ENCODE results near the gene PA2G4. TPM values are rescaled to one million over a fixed set of nuclear protein-coding genes. Genes with fewer than 3 reads are reported as not detected.
A peak's percentile ranks its signal among the peaks of the same experiment; 100 is the strongest.

Gene PA2G4
- total and polyA plus RNA-seq, 2 of the 4 experiments (the other 2 are of a cell fraction): 158 to 198 TPM

GRCh38 chr12:56119361-56119796 is 15.0 kb downstream of the PA2G4 start (continued):
- TF ChIP-seq MXI1 (IDR thresholded peaks at IDR 0.05; ENCODE audit: borderline replicate concordance, low read depth, low read length): peak; percentile 93
- TF ChIP-seq MAZ (IDR thresholded peaks at IDR 0.05; ENCODE audit: borderline replicate concordance, low read depth, low read length): peak; percentile 79; the same call in 1 of the 2 replicates

- POLR2A ChIA-PET (ENCODE audit: unreplicated experiment): interaction anchor here (0.6 to 1.1 kb wide), 3 partner anchors 8 to 69 kb away, joined by 3 to 6 read pairs (median 3); partner anchors contain the start of genes ESYT1 and SMARCC2
- Histone ChIP-seq H3K14ac (replicated peaks; ENCODE audit: low read depth, low read length) (no peak overlapping the region), H3K9me3 (ENCODE audit: control insufficient read depth, insufficient read depth, low read length) (no peaks in the 10 kb centered on the region), H4K91ac (ENCODE audit: insufficient read depth, low read depth, low read length) (no peak overlapping the region), H2BK20ac (ENCODE audit: low read depth, low read length) (no peak overlapping the region), H4K8ac (ENCODE audit: low read depth in 2 of 2, low read length in 2 of 2) (peak overlapping the region in 1 of 2 experiments; percentile 36; a peak in 1 of 4 replicates), H3K27me3 (ENCODE audit: control insufficient read depth, insufficient read depth, low read length) (no peaks in the 10 kb centered on the region), H3K4me2 (ENCODE audit: low read depth, low read length) (no peak overlapping the region), H3K4ac (ENCODE audit: low read depth, low read length) (no peak overlapping the region), H4K5ac (ENCODE audit: low read depth, low read length) (no peak overlapping the region), H2AK9ac (replicated peaks; ENCODE audit: low read depth, low read length, poor library complexity) (peak overlapping the region; percentile 77), H4K20me1 (ENCODE audit: insufficient read depth, low read length) (peaks cover 7% of the 10 kb centered on the region), H2BK5ac (ENCODE audit: low read depth, low read length, poor library complexity, severe bottlenecking) (no peak overlapping the region), H3K4me3 (ENCODE audit: insufficient read depth, low read depth, low read length) (no peak overlapping the region), H3K36me3 (ENCODE audit: control insufficient read depth, insufficient read depth, low read length) (peaks cover 16% of the 10 kb centered on the region), H3K56ac (ENCODE audit: extremely low read depth, insufficient read depth, low read length) (no peak overlapping the region), H3K23ac (ENCODE audit: low read depth, low read length) (no peak overlapping the region), H2AK5ac (ENCODE audit: low read depth, low read length) (0 out of 2 replicates have a peak overlapping the region, but pooled peaks have one; percentile 56), H2BK15ac (ENCODE audit: low read depth, low read length) (no peak overlapping the region), H2BK120ac (ENCODE audit: low read depth, low read length) (no peak overlapping the region), H3K9me1 (ENCODE audit: insufficient read depth, low read length) (no peaks in the 10 kb centered on the region), H3K9ac (ENCODE audit: low read depth, low read length) (no peak overlapping the region; the same call in 1 of the 2 replicates), H3K27ac (ENCODE audit: insufficient read depth, low read length) (no peak overlapping the region), H2AFZ (replicated peaks; ENCODE audit: low read length, poor library complexity) (no peak overlapping the region), H3K79me1 (ENCODE audit: low read depth in 1 of 2, low read length in 2 of 2) (peaks cover 13 to 63% of the 10 kb centered on the region in 2 experiments), H3K18ac (ENCODE audit: low read depth, low read length) (no peak overlapping the region), H3K4me1 (ENCODE audit: control insufficient read depth, insufficient read depth, low read length) (peaks cover 7% of the 10 kb centered on the region)
- in situ Hi-C loops (cut with MboI; ENCODE audit: low sequenced_read_pairs) (no loop called here), intact Hi-C loops (cut with micrococcal nuclease) (no loop called here), dilution Hi-C loops (cut with HindIII; ENCODE audit: low sequenced_read_pairs, unreplicated experiment) (no loop called here)
- DNase-seq: peak; percentile 24
- no peak for TF ChIP-seq SMC3 (IDR thresholded peaks at IDR 0.05; ENCODE audit: low read depth, low read length)
- TF ChIP-seq MAFK (IDR thresholded peaks at IDR 0.05; ENCODE audit: low read depth, low read length): peak; percentile 22; the same call in 1 of the 2 replicates
- CTCF ChIA-PET: interaction anchor here (0.7 to 3.9 kb wide), 4 partner anchors 64 to 167 kb away, joined by 3 to 27 read pairs (median 3); partner anchors contain the start of genes RNF41 and SMARCC2
- no TSS peak for BruUV-seq (replicated peaks)
- WGBS, 2 experiments (ENCODE audit: extremely low coverage in 2 of 2, insufficient read length in 1 of 2): 97% methylated on average over 6 of the region's 17 CpGs; no CpG with 5 or more reads in 1 of the 2 experiments
- no peak for ATAC-seq (ENCODE audit: low read depth)
Measured at GRCh38 chr12:56120158-56120846, 15.9 kb downstream of the PA2G4 start.
